ENCODE results near the gene OSBPL7.

Gene OSBPL7

DNA sequence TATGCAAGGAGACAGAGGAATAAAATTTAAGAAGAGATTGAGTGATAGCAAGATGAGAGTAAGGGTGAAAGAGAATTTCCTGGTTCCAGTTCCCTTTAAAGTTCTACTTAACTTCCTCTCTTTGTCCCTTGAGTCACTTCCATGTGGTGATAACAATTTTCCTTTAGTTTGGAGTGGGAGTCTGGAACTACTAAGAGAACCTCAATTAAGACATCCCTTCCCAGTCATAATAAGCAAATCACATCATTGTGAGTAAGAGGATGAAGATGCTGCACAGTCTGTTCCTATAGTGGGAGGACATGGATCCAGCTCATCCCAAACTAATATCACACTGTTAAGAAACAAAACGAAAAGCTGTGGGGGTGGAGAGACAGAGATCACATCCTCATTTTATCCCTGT lies 64.2 kb downstream of the OSBPL7 start:
- TF ChIP-seq, protein P1, sequence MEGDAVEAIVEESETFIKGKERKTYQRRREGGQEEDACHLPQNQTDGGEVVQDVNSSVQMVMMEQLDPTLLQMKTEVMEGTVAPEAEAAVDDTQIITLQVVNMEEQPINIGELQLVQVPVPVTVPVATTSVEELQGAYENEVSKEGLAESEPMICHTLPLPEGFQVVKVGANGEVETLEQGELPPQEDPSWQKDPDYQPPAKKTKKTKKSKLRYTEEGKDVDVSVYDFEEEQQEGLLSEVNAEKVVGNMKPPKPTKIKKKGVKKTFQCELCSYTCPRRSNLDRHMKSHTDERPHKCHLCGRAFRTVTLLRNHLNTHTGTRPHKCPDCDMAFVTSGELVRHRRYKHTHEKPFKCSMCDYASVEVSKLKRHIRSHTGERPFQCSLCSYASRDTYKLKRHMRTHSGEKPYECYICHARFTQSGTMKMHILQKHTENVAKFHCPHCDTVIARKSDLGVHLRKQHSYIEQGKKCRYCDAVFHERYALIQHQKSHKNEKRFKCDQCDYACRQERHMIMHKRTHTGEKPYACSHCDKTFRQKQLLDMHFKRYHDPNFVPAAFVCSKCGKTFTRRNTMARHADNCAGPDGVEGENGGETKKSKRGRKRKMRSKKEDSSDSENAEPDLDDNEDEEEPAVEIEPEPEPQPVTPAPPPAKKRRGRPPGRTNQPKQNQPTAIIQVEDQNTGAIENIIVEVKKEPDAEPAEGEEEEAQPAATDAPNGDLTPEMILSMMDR (conservative IDR thresholded peaks at IDR 0.05) = no peak
- no peak overlapping the region for H3K27ac ChIP-seq

Data from VCaP (cell line).